SK-N-SH treated with all-trans-retinoic acid at 6 μM for 48 hours (cell line): ENCODE results near the gene ZFYVE27.

Experiments
- ESRRG ChIP-seq: fragments of 250-450 bp; sonication (Bioruptor Pico); IDR thresholded peaks from 2 replicates; pipeline ENCODE4 v1.6.1; 2021; ENCODE audit warnings: mild to moderate bottlenecking
- ISL1 ChIP-seq: fragments of 250-450 bp; sonication (Bioruptor Pico); IDR thresholded peaks from 2 replicates; pipeline ENCODE4 v2.1.2; 2022; ENCODE audit warnings: mild to moderate bottlenecking, moderate library complexity
- OSR1 ChIP-seq: fragments of 250-450 bp; sonication (Bioruptor Pico); IDR thresholded peaks from 2 replicates; pipeline ENCODE4 v1.8.0; 2022; ENCODE audit warnings: moderate library complexity, mild to moderate bottlenecking, inconsistent platforms
- PPARA ChIP-seq: fragments of 250-450 bp; sonication (Bioruptor Pico); IDR thresholded peaks from 2 replicates; pipeline ENCODE4 v1.5.0; 2020; ENCODE audit warnings: mild to moderate bottlenecking, borderline replicate concordance
- TF ChIP-seq, protein P1 (sequence below): fragments of 250-450 bp; sonication (Bioruptor Pico); IDR thresholded peaks from 2 replicates; pipeline ENCODE4 v1.8.0; 2020; ENCODE audit warnings: mild to moderate bottlenecking, moderate library complexity, borderline replicate concordance

DNA sequence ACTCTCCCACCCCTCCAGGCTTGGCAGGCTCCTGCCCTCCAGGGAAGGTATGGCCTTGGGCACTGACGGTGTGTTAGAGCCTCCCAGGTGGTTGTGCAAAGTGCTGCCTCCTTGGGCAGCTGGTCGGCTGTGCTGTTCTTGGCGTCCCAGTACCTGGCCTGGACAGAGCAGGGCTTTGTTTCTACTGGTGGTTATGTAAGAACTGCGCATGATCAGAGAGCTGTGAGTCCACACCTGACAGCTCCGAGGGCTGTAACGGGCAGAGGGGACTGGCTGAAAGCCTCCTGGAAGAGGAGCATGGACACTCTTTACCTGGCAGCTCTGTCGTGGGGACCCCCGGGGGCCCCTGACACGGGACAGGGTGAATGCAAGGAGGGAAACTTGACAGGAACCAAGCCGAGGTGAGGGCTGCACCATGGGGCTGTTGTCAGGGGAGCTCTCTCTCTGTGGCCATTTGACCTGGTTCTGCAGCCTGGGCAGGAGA, 37.9 kb downstream of the ZFYVE27 start:
- TF ChIP-seq ESRRG (CRISPR knock-in tag) = no peak
- TF ChIP-seq, protein P1, sequence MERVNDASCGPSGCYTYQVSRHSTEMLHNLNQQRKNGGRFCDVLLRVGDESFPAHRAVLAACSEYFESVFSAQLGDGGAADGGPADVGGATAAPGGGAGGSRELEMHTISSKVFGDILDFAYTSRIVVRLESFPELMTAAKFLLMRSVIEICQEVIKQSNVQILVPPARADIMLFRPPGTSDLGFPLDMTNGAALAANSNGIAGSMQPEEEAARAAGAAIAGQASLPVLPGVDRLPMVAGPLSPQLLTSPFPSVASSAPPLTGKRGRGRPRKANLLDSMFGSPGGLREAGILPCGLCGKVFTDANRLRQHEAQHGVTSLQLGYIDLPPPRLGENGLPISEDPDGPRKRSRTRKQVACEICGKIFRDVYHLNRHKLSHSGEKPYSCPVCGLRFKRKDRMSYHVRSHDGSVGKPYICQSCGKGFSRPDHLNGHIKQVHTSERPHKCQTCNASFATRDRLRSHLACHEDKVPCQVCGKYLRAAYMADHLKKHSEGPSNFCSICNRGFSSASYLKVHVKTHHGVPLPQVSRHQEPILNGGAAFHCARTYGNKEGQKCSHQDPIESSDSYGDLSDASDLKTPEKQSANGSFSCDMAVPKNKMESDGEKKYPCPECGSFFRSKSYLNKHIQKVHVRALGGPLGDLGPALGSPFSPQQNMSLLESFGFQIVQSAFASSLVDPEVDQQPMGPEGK (CRISPR knock-in tag) = no peak
- TF ChIP-seq OSR1 = no peak
- no peak for TF ChIP-seq ISL1 (CRISPR knock-in tag)
- no peak for TF ChIP-seq PPARA (CRISPR knock-in tag)
